KMS-11 (cell line): ENCODE measurements around the gene MFF.
"Not testable (repeated sequence)": the region's sequence is repeated elsewhere in the genome, so short reads cannot be mapped to it uniquely, and the experiment has no call there.

Experiments used
- H2AFZ ChIP-seq: fragments of 200-600 bp; sonication (generic); 2 replicates; pipeline ENCODE4 v1.6.1; 2016; ENCODE audit warnings: antibody characterized with exemption, mixed run types, low read depth
- H3K27ac ChIP-seq: fragments of 200-600 bp; sonication (generic); 2 replicates; pipeline ENCODE4 v1.6.1; 2016; ENCODE audit warnings: mild to moderate bottlenecking, mixed run types
- H3K27me3 ChIP-seq: fragments of 200-600 bp; sonication (generic); 2 replicates; pipeline ENCODE4 v1.6.1; 2017; ENCODE audit warnings: mild to moderate bottlenecking, low read depth, mixed run types, moderate library complexity; ENCODE audit not compliant: insufficient read depth
- H3K36me3 ChIP-seq: fragments of 200-600 bp; sonication (generic); 2 replicates; pipeline ENCODE4 v1.6.1; 2017; ENCODE audit warnings: mild to moderate bottlenecking, mixed run types; ENCODE audit not compliant: insufficient read depth
- H3K4me1 ChIP-seq: fragments of 200-600 bp; sonication (generic); 2 replicates; pipeline ENCODE4 v1.6.1; 2016; ENCODE audit warnings: mild to moderate bottlenecking, low read depth, mixed run types; ENCODE audit not compliant: poor library complexity, severe bottlenecking
- H3K4me2 ChIP-seq: fragments of 200-600 bp; sonication (generic); 2 replicates; pipeline ENCODE4 v1.7.0; 2016; ENCODE audit warnings: mild to moderate bottlenecking, mixed run types
- H3K4me3 ChIP-seq: fragments of 200-600 bp; sonication (generic); IDR thresholded peaks from 2 replicates; pipeline ENCODE4 v1.6.1; 2017; ENCODE audit warnings: low read depth, low read length, mixed read lengths; ENCODE audit not compliant: insufficient read depth
- H3K79me2 ChIP-seq: fragments of 200-600 bp; sonication (generic); 2 replicates; pipeline ENCODE4 v1.6.1; 2016; ENCODE audit warnings: low read depth, mixed run types; ENCODE audit not compliant: insufficient read depth
- H3K9ac ChIP-seq: fragments of 200-600 bp; sonication (generic); 2 replicates; pipeline ENCODE4 v1.6.1; 2016; ENCODE audit warnings: mild to moderate bottlenecking, mixed run types
- H4K20me1 ChIP-seq: fragments of 200-600 bp; sonication (generic); 2 replicates; pipeline ENCODE4 v1.6.1; 2016; ENCODE audit warnings: mild to moderate bottlenecking, mixed run types; ENCODE audit not compliant: insufficient read depth
- CTCF ChIP-seq: fragments of 200-600 bp; sonication (generic); conservative IDR thresholded peaks from 2 replicates; pipeline ENCODE4 v1.6.1; 2017; ENCODE audit warnings: low read depth, mild to moderate bottlenecking, antibody characterized with exemption, low read length, moderate library complexity, mixed read lengths

MFF gene

GRCh38 chr2:227383686-227384085 is 58.6 kb downstream of the MFF start:
- TF ChIP-seq CTCF, result no peak
- Histone ChIP-seq H3K27ac (no peak overlapping the region), H3K27me3 (no peaks in the 10 kb centered on the region), H3K79me2 (no peaks in the 10 kb centered on the region), H3K4me2 (no peak overlapping the region), H3K4me3 (no peak overlapping the region), H4K20me1 (no peaks in the 10 kb centered on the region), H3K9ac (no peak overlapping the region), H3K36me3 (no peaks in the 10 kb centered on the region), H3K4me1 (no peaks in the 10 kb centered on the region), H2AFZ (no peak overlapping the region)

DNA sequence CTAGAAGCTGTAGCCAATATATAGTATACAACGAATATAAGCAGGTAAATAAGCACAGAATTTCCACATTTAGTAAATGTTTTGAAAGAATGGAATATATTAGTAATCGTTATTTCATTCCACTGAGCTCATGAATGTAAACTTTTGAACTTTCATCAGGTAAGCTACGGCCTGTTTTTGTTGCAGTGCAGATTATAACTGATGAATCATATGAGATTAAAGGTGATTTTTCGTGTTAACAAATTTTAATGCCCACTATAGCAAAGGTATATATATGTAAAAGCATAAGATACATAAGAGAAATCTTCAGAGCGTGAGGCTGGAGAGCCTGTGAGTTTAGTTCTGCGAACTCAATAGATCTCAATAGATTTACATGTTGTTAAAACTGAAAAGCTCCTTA is 61.6 kb downstream of the MFF start:
- H3K4me2 ChIP-seq, result no peak overlapping the region
- no peaks in the 10 kb centered on the region for H3K79me2 ChIP-seq
- TF ChIP-seq CTCF, result no peak
- H2AFZ ChIP-seq, result no peak overlapping the region
- H3K27me3 ChIP-seq, result no peaks in the 10 kb centered on the region
- no peak overlapping the region for H3K4me3 ChIP-seq
- no peak overlapping the region for H3K9ac ChIP-seq
- no peak overlapping the region for H3K27ac ChIP-seq
- no peaks in the 10 kb centered on the region for H3K4me1 ChIP-seq
- H3K36me3 ChIP-seq, result no peaks in the 10 kb centered on the region
- no peaks in the 10 kb centered on the region for H4K20me1 ChIP-seq

GRCh38 chr2:227387583-227387982 is 62.5 kb downstream of the MFF start, which contains the start of gene SCYGR1:
Gene SCYGR1, minus strand, starts transcription at chr2:227387949. Its CDS starts 0 bp downstream, at chr2:227387949.
- not testable (repeated sequence) for H3K27ac ChIP-seq, H3K4me1 ChIP-seq, H2AFZ ChIP-seq, H3K9ac ChIP-seq, H3K4me2 ChIP-seq, H3K4me3 ChIP-seq, H4K20me1 ChIP-seq, H3K36me3 ChIP-seq, H3K79me2 ChIP-seq, H3K27me3 ChIP-seq

GRCh38 chr2:227388537-227389011 is 63.5 kb downstream of the MFF start:
- Histone ChIP-seq H4K20me1 (no peaks in the 10 kb centered on the region), H3K4me3 (no peak overlapping the region), H3K9ac (no peak overlapping the region), H3K79me2 (no peaks in the 10 kb centered on the region), H2AFZ (no peak overlapping the region), H3K27ac (no peak overlapping the region), H3K27me3 (no peaks in the 10 kb centered on the region), H3K36me3 (no peaks in the 10 kb centered on the region), H3K4me1 (no peaks in the 10 kb centered on the region), H3K4me2 (no peak overlapping the region)
- TF ChIP-seq CTCF, result no peak

DNA sequence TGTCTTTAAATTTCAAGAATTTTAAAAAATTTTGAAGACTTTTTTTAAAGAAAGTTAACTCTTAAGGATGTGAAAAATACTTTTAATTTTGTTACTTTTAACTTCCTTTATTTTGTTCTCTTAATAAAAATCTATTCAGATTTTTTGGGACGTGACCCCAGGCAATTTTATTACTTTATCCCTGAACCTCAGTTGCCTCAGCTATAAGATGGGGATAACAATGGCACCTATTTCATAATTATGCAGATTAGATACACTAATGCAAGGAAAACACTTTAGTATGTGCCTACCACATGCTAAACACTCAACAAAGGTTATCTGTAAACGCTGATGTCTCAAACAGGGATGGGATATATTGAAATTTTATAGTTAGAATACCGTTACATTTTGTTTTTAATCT is 64.2 kb downstream of the MFF start:
- H3K4me3 ChIP-seq, result no peak overlapping the region
- no peaks in the 10 kb centered on the region for H3K36me3 ChIP-seq
- no peaks in the 10 kb centered on the region for H3K79me2 ChIP-seq
- TF ChIP-seq CTCF, result no peak
- no peaks in the 10 kb centered on the region for H4K20me1 ChIP-seq
- H2AFZ ChIP-seq, result no peak overlapping the region
- H3K9ac ChIP-seq, result no peak overlapping the region
- H3K4me2 ChIP-seq, result no peak overlapping the region
- no peak overlapping the region for H3K27ac ChIP-seq
- peaks cover 2% of the 10 kb centered on the region for H3K4me1 ChIP-seq
- H3K27me3 ChIP-seq, result no peaks in the 10 kb centered on the region
